ENCODE results near the gene HYLS1. TPM values are rescaled to one million over a fixed set of nuclear protein-coding genes. Genes with fewer than 3 reads are reported as not detected.

The HYLS1 gene
- total RNA-seq, 2 donors from 2014 or later, result 0.33 to 1.3 TPM

GRCh38 chr11:125931668-125932067 lies 44.2 kb downstream of the HYLS1 start:
- WGBS, 2 donors, result 43 to 51% methylated on average over 6 of the region's 6 CpGs
- ATAC-seq (no peak), DNase-seq (no peak)
- Histone ChIP-seq H3K27ac (peak overlapping the region in 1 of 4 donors; percentile 10), H3K27me3 (peaks cover 0 to 8% of the 10 kb centered on the region in 2 donors), H3K4me1 (peaks cover 6% of the 10 kb centered on the region), H3K9me3 (no peaks in the 10 kb centered on the region), H3K36me3 (replicated peaks in 1 of 2; ENCODE audit: insufficient read depth in 1 of 2, low read depth in 2 of 2) (no peaks in the 10 kb centered on the region), H3K4me3 (no peak overlapping the region)
- intact Hi-C loops (cut with DNase I), result no loop called here
- TF ChIP-seq POLR2A (IDR thresholded peaks at IDR 0.05) (no peak), CTCF (IDR thresholded peaks at IDR 0.05) (no peak)

GRCh38 chr11:125932301-125932700 lies 44.8 kb downstream of the HYLS1 start:
- Histone ChIP-seq H3K4me1 (peaks cover 6% of the 10 kb centered on the region), H3K27me3 (peaks cover 0 to 8% of the 10 kb centered on the region in 2 donors), H3K9me3 (no peaks in the 10 kb centered on the region), H3K36me3 (replicated peaks in 1 of 2; ENCODE audit: insufficient read depth in 1 of 2, low read depth in 2 of 2) (no peaks in the 10 kb centered on the region), H3K4me3 (no peak overlapping the region), H3K27ac (no peak overlapping the region)
- 66 to 76% methylated on average over 8 to 9 of the region's 9 CpGs for WGBS, 2 donors
- no peak for ATAC-seq
- DNase-seq, result no peak
- TF ChIP-seq POLR2A (IDR thresholded peaks at IDR 0.05) (no peak), CTCF (IDR thresholded peaks at IDR 0.05) (no peak)
- intact Hi-C loops (cut with DNase I), result no loop called here

- intact Hi-C loops (cut with DNase I), result no loop called here
Observed at GRCh38 chr11:125933030-125933813, 45.8 kb downstream of the HYLS1 start.

GRCh38 chr11:125934473-125934872 lies 47.0 kb downstream of the HYLS1 start:
- intact Hi-C loops (cut with DNase I), result no loop called here
- Histone ChIP-seq H3K4me3 (no peak overlapping the region), H3K36me3 (replicated peaks in 1 of 2; ENCODE audit: insufficient read depth in 1 of 2, low read depth in 2 of 2) (no peaks in the 10 kb centered on the region), H3K27ac (no peak overlapping the region), H3K4me1 (peaks cover 6% of the 10 kb centered on the region), H3K9me3 (no peaks in the 10 kb centered on the region), H3K27me3 (peaks cover 0 to 4% of the 10 kb centered on the region in 2 donors)
- DNase-seq (no peak), ATAC-seq (no peak)
- TF ChIP-seq CTCF (IDR thresholded peaks at IDR 0.05) (no peak), POLR2A (IDR thresholded peaks at IDR 0.05) (no peak)
- 65 to 80% methylated on average over 8 of the region's 8 CpGs for WGBS, 2 donors

More at GRCh38 chr11:125933030-125933813, 45.8 kb downstream of the HYLS1 start:
- Histone ChIP-seq H3K27ac (no peak overlapping the region), H3K36me3 (replicated peaks in 1 of 2; ENCODE audit: insufficient read depth in 1 of 2, low read depth in 2 of 2) (no peaks in the 10 kb centered on the region), H3K4me3 (no peak overlapping the region), H3K27me3 (peaks cover 0 to 8% of the 10 kb centered on the region in 2 donors), H3K9me3 (no peaks in the 10 kb centered on the region), H3K4me1 (peaks cover 6% of the 10 kb centered on the region)
- no peak for ATAC-seq
- DNase-seq, result no peak
- 55 to 64% methylated on average over 12 of the region's 12 CpGs for whole genome bisulfite sequencing, 2 donors
- TF ChIP-seq CTCF (IDR thresholded peaks at IDR 0.05), result no peak
- TF ChIP-seq POLR2A (IDR thresholded peaks at IDR 0.05), result no peak

GRCh38 chr11:125935056-125935455 lies 47.6 kb downstream of the HYLS1 start:
- no peaks in the 10 kb centered on the region for H3K9me3 ChIP-seq
- H3K4me1 ChIP-seq, result peaks cover 6% of the 10 kb centered on the region
- no peaks in the 10 kb centered on the region for H3K36me3 ChIP-seq (replicated peaks in 1 of 2; ENCODE audit: insufficient read depth in 1 of 2, low read depth in 2 of 2)
- WGBS, 2 donors, result 88 to 95% methylated on average over 2 of the region's 2 CpGs
- no peaks in the 10 kb centered on the region for H3K27me3 ChIP-seq
- DNase-seq, result no peak
- intact Hi-C loops (cut with DNase I), result no loop called here
- no peak overlapping the region for H3K4me3 ChIP-seq
- TF ChIP-seq POLR2A (IDR thresholded peaks at IDR 0.05) (no peak), CTCF (IDR thresholded peaks at IDR 0.05) (no peak)
- no peak overlapping the region for H3K27ac ChIP-seq
- ATAC-seq, result no peak

All from body of pancreas (tissue), 4 donors.